Tibial nerve (tissue), 4 donors: ENCODE data around the gene MEF2C. TPM values are rescaled to one million over a fixed set of nuclear protein-coding genes. Genes with fewer than 3 reads are reported as not detected.

ENCODE experiments used
- DNase-seq, 2 donors: peaks; one replicate each; pipeline ENCODE4 v3.0.0-alpha.2; 2019; ENCODE audit warnings: low spot score in 2 of 2
- H3K27ac ChIP-seq, 4 donors: fragments of 200-600 bp; sonication (generic) in 3 of 4; one replicate each; pipeline ENCODE4 v1.5.1; 2017 to 2019; ENCODE audit warnings: mild to moderate bottlenecking in 1 of 4
- H3K27me3 ChIP-seq, 2 donors: fragments of 200-600 bp; sonication (generic) in 1 of 2; one replicate each; pipeline versions ENCODE4 v1.5.1 to v1.6.0; 2017 to 2019
- H3K36me3 ChIP-seq, 3 donors: fragments of 200-600 bp; sonication (generic); one replicate each; pipeline ENCODE4 v1.5.1; 2018 to 2019
- H3K4me1 ChIP-seq, 4 donors: fragments of 200-600 bp; sonication (generic) in 3 of 4; one replicate each; pipeline ENCODE4 v1.5.1; 2017 to 2019
- H3K4me3 ChIP-seq, 4 donors: fragments of 200-600 bp; sonication (generic) in 3 of 4; one replicate each; pipeline ENCODE4 v1.5.1; 2017 to 2019; ENCODE audit warnings: mild to moderate bottlenecking in 1 of 4, moderate library complexity in 1 of 4
- H3K9me3 ChIP-seq, 4 donors: fragments of 200-600 bp; sonication (generic) in 3 of 4; one replicate each; pipeline ENCODE4 v1.5.1; 2017 to 2019
- EP300 ChIP-seq, 2 donors: sonication (generic); formaldehyde crosslinking; IDR thresholded peaks; one replicate each; pipeline ENCODE4 v1.6.1; 2017; ENCODE audit warnings: antibody characterized with exemption in 2 of 2, mild to moderate bottlenecking in 1 of 2
- POLR2A ChIP-seq, 2 donors: fragments of 450-650 bp; IDR thresholded peaks; one replicate each; pipeline ENCODE4 v1.6.1; 2017; ENCODE audit warnings: antibody characterized with exemption in 2 of 2, mild to moderate bottlenecking in 2 of 2, moderate library complexity in 2 of 2
- WGBS, 2 donors: methylation state at CpG; one replicate each; pipeline ENCODE4 v1.1.5; 2018; 5-methylcytosine and 5-hydroxymethylcytosine counted together
- total RNA-seq, 4 donors: library from RNA; depleted of rRNA; stranded (reverse); fragments of >200 nt; gene quantifications; one replicate each; pipeline ENCODE4 v1.1.0, GENCODE V29; 2016
- TF ChIP-seq, protein P1 (sequence below), 5 experiments: fragments of 200-600 bp in 3 of 5; fragments of 450-650 bp in 2 of 5; sonication (generic) in 3 of 5; IDR thresholded peaks; one replicate each; pipeline ENCODE4 v1.5.1; 2016 to 2019; ENCODE audit warnings: antibody characterized with exemption in 5 of 5, mild to moderate bottlenecking in 3 of 5, moderate library complexity in 2 of 5

MEF2C gene
- total RNA-seq, 4 donors from 2014 or later, result 16.5 to 40.8 (median 29.1) TPM

DNA sequence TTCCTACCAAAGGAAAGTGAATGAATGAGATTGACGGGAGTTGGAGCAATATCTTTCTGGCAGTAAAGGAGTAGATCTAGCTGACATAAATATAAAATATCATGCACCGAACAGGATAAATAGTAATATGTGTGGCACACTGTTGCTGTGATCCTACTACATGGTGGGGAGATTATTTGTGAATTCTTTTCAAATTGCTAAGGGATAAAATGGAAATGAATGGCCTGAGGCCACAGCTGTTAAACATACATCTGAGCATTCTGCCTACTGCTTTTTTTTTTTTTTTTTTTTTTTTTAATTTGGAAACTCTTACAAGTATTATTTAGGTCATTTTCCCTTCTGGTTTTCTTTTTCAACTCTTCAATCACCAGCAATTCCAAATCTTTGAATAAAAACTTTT, 66.8 kb downstream of the MEF2C start:
- no peak for DNase-seq
- Histone ChIP-seq H3K4me3 (no peak overlapping the region), H3K4me1 (peaks cover 0 to 29% (median 4%) of the 10 kb centered on the region in 4 donors), H3K27me3 (no peaks in the 10 kb centered on the region), H3K36me3 (no peaks in the 10 kb centered on the region), H3K27ac (no peak overlapping the region), H3K9me3 (no peaks in the 10 kb centered on the region)
- no peak for TF ChIP-seq EP300 (IDR thresholded peaks at IDR 0.05)
- TF ChIP-seq, protein P1, sequence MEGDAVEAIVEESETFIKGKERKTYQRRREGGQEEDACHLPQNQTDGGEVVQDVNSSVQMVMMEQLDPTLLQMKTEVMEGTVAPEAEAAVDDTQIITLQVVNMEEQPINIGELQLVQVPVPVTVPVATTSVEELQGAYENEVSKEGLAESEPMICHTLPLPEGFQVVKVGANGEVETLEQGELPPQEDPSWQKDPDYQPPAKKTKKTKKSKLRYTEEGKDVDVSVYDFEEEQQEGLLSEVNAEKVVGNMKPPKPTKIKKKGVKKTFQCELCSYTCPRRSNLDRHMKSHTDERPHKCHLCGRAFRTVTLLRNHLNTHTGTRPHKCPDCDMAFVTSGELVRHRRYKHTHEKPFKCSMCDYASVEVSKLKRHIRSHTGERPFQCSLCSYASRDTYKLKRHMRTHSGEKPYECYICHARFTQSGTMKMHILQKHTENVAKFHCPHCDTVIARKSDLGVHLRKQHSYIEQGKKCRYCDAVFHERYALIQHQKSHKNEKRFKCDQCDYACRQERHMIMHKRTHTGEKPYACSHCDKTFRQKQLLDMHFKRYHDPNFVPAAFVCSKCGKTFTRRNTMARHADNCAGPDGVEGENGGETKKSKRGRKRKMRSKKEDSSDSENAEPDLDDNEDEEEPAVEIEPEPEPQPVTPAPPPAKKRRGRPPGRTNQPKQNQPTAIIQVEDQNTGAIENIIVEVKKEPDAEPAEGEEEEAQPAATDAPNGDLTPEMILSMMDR (IDR thresholded peaks at IDR 0.05), result no peak
- TF ChIP-seq POLR2A (IDR thresholded peaks at IDR 0.05), result no peak
- 75 to 86% methylated on average over 2 of the region's 2 CpGs for WGBS, 2 donors

DNA sequence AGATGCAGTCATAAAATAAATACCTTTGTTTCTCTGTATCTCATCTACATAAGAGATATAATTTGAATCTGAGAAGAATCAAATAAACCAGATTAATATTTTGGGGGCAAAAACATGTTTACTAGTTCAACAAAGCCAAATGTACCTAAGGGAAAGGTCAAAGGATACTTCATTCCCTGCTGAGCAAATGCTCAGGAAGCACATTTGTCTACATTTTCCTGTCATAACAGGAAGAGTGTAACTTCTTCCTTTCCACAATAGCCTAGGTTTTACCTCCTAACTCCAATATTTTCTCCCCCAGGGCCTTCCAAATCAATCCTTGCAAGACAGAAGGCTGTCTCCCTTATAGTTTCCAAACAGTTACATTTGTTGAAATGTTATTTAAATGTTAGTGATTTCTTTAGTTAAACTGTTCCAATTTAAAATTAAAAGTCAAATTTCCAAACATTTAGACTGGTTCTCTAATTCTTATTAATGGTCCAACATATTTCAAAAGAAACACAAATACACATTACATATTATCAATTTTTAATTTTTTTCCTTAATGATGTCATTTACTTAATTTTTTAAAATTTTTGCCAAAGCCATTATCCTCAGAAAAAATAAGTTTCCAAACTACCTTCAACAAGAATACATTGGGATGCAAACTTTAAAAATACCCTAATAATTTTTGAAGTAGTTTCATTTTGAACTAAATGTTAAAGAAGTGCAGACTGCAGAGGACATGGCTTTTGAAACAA, 67.8 kb downstream of the MEF2C start:
- TF ChIP-seq POLR2A (IDR thresholded peaks at IDR 0.05) (no peak), EP300 (IDR thresholded peaks at IDR 0.05) (no peak)
- TF ChIP-seq, protein P1 (IDR thresholded peaks at IDR 0.05), result no peak
- Histone ChIP-seq H3K27me3 (no peaks in the 10 kb centered on the region), H3K9me3 (no peaks in the 10 kb centered on the region), H3K36me3 (no peaks in the 10 kb centered on the region), H3K4me1 (peaks cover 0 to 29% (median 4%) of the 10 kb centered on the region in 4 donors), H3K4me3 (no peak overlapping the region), H3K27ac (peak overlapping the region in 2 of 4 donors; percentile 26 to 67)
- no peak for DNase-seq

DNA sequence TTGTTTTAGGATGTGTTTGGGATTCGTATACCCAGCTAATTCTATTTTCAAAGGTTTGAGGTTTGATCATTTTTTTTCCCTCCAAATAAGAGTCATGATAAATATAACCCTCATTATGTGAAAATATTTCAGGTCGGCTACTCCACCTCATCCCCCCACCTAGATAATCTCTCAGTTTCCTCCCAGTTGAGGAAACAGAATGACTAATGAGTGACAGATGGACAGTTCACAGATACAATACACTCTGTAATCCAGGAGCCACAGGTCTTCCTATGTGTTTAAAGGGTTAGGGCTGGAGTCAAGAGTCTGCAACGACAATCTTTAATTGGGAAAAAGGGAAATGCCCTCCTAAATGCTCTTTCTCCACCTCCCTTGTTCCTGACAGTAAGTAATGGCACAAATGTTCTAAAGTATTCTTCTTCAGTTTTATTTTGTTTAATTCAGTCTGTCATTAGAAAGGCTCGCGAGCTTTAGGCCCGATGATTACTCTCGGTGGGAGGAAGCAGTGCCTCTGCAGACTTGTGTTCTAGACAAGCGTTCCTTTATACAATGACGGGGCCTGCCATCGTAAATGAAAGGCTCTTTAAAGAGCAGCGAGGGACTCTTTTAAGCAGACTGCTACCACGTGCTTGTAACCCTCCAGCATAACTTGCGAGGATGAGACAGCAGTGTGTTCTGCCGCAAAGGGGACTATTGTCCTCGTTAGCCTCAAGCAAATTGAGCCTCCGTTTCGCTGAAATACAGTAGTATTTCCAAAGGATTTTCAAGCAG, 69.0 kb downstream of the MEF2C start:
- H3K4me3 ChIP-seq, result no peak overlapping the region
- no peak for TF ChIP-seq POLR2A (IDR thresholded peaks at IDR 0.05)
- TF ChIP-seq EP300 (IDR thresholded peaks at IDR 0.05), result peak in 1 of 2 donors; percentile 13
- TF ChIP-seq, protein P1 (IDR thresholded peaks at IDR 0.05), result no peak
- H3K4me1 ChIP-seq, result peaks cover 0 to 29% (median 4%) of the 10 kb centered on the region in 4 donors
- WGBS, 2 donors, result 44 to 58% methylated on average over 17 of the region's 17 CpGs
- no peaks in the 10 kb centered on the region for H3K27me3 ChIP-seq
- no peaks in the 10 kb centered on the region for H3K36me3 ChIP-seq
- no peaks in the 10 kb centered on the region for H3K9me3 ChIP-seq
- DNase-seq, result no peak
- H3K27ac ChIP-seq, result peak overlapping the region in 2 of 4 donors; percentile 26 to 67

DNA sequence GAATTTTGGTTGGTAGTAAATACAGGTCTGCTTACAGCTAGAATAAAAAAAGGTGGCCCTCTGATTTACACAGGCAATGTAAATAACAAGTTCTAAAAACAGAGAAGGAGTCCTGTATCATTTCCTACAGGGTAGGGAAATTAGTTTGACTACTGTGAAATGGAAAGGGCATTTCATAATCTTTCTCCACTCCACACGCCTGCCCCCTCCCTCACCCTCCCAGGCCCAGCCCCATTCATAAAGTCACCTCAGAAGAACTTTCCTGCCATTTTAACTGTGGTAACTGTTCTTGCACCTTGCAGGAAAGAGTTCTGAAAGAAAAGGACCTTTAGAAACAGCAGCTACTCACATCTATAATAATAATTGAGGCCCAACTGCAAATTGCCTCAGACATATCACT, 69.7 kb downstream of the MEF2C start:
- TF ChIP-seq POLR2A (IDR thresholded peaks at IDR 0.05) (no peak), EP300 (IDR thresholded peaks at IDR 0.05) (no peak)
- TF ChIP-seq, protein P1 (IDR thresholded peaks at IDR 0.05), result no peak
- Histone ChIP-seq H3K4me3 (no peak overlapping the region), H3K27ac (peak overlapping the region in 1 of 4 donors; percentile 44), H3K4me1 (peaks cover 0 to 29% (median 4%) of the 10 kb centered on the region in 4 donors), H3K36me3 (no peaks in the 10 kb centered on the region), H3K9me3 (no peaks in the 10 kb centered on the region), H3K27me3 (no peaks in the 10 kb centered on the region)
- 55 to 72% methylated on average over 1 of the region's 1 CpG for WGBS, 2 donors
- no peak for DNase-seq

DNA sequence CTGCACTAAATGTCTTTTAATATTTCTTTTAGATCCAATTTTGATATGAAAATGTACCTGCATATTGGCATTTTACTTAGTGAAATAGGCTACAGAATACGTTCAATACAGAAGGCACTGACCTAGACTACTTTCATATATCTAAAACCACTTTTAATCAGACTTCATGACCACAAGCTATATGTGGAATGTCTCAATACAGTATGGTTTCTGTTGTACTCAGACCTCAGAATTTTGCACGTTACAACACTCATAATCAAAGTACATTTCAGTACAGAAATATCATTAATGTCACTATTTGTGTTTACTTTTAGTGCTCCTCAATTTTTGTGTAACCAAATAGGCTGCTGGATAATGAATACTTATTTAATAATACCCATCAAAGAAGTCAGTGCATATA, 74.8 kb downstream of the MEF2C start:
- Histone ChIP-seq H3K27ac (no peak overlapping the region), H3K4me3 (no peak overlapping the region), H3K4me1 (peaks cover 0 to 1% (median 0%) of the 10 kb centered on the region in 4 donors), H3K36me3 (peaks cover 0 to 7% (median 0%) of the 10 kb centered on the region in 3 donors), H3K9me3 (no peaks in the 10 kb centered on the region), H3K27me3 (no peaks in the 10 kb centered on the region)
- WGBS, 2 donors, result 75 to 76% methylated on average over 2 of the region's 2 CpGs
- DNase-seq, result no peak
- no peak for TF ChIP-seq EP300 (IDR thresholded peaks at IDR 0.05)
